H1 (cell line): ENCODE measurements around the gene PNPLA8. TPM values are rescaled to one million over a fixed set of nuclear protein-coding genes. Genes with fewer than 3 reads are reported as not detected.

Source experiments
- CHD7 ChIP-seq: fragments of 300-600 bp; sonication (generic); IDR thresholded peaks from 2 replicates; pipeline ENCODE4 v1.7.1; 2012; ENCODE audit warnings: low read length, moderate library complexity, mild to moderate bottlenecking, inconsistent platforms; ENCODE audit not compliant: insufficient replicate concordance
- KDM1A ChIP-seq: fragments of 200-600, 300-600 bp; sonication (generic); IDR thresholded peaks from 2 replicates; pipeline ENCODE4 v1.7.1; 2016; ENCODE audit warnings: mild to moderate bottlenecking, low read length, borderline replicate concordance
- TBP ChIP-seq: IDR thresholded peaks from 2 replicates; pipeline ENCODE4 v1.6.1; 2011; ENCODE audit warnings: low read depth, low read length, improper control_type of control experiment
- polyA plus RNA-seq, 7 experiments: library from polyadenylated mRNA; depleted of rRNA in 3 of 7; stranded (reverse) in 5 of 7; unstranded in 2 of 7; fragments of >200 nt in 5 of 7; fragments of 200-250 nt in 2 of 7; gene quantifications; 1 replicate in 5 of 7; 2 replicates in 1 of 7; 4 replicates in 1 of 7; pipeline versions ENCODE4 v1.2.1 to v1.2.3, GENCODE V29; 2011 to 2013; ENCODE audit warnings: missing spikeins in 2 of 7, mixed read lengths in 2 of 7
- total RNA-seq: library from RNA; stranded (reverse); fragmentation: NEBNext Ultra II Directional; extraction: Animal tissue kit (Norgen Biotek cat#: 25700); gene quantifications from 2 replicates; pipeline ENCODE4 v1.2.1, GENCODE V29; 2021

Gene PNPLA8
- total and polyA plus RNA-seq, 2 of the 8 experiments (the other 6 are each of a cell fraction or from before 2014, with no cell fraction given) = 3.8 to 11.2 TPM

DNA sequence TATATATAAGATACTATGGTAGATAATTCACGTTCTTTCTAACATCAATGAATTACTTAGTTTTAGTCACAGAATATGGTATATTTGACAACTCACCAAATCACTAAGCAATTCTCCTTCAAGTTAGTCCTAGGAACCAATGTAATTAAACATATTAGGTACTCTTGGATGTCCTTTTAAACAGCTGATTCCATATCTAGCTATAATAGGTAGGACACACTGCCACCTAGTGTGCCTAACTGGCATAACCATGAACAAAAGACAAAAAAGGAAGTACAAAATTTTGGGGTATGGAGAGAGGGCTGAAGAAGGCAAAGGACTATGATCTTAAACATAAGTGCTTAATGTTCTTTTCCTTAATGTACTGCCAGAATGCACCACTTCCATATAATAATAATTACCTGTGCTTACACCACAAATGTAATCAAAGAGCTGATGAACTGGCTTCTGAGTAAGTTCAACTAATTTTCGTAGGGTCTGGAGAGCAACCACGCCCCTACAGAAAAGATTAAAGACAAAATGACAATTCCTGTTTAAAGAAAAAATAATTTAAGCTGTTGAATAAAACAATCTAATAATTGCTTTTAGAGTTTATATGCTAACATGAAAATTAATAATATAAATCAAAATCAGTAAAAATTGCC lies 28.7 kb downstream of the PNPLA8 start (continued):
- TF ChIP-seq CHD7 = no peak
- no peak for TF ChIP-seq KDM1A
- TF ChIP-seq TBP = no peak
